GM23248 (cell line): ENCODE data around the gene LTBP4. TPM values are rescaled to one million over a fixed set of nuclear protein-coding genes. Genes with fewer than 3 reads are reported as not detected.

Experiments used
- DNase-seq: peaks from one replicate; pipeline ENCODE4 v3.0.0-alpha.2; 2015
- H2AFZ ChIP-seq: fragments of 200-600 bp; sonication (generic); 2 replicates; pipeline ENCODE4 v1.6.1; 2016; ENCODE audit warnings: antibody characterized with exemption
- H3F3A ChIP-seq: fragments of 200-600 bp; sonication (generic); 2 replicates; pipeline ENCODE4 v1.6.1; 2016; ENCODE audit warnings: mild to moderate bottlenecking, antibody characterized with exemption, mixed run types; ENCODE audit not compliant: insufficient read depth
- H3K27ac ChIP-seq: fragments of 200-600 bp; sonication (generic); 2 replicates; pipeline ENCODE4 v1.5.1; 2016; ENCODE audit warnings: mild to moderate bottlenecking
- H3K27me3 ChIP-seq: fragments of 200-600 bp; sonication (generic); replicated peaks from 2 replicates; pipeline ENCODE4 v1.6.1; 2016; ENCODE audit warnings: mild to moderate bottlenecking; ENCODE audit not compliant: insufficient read depth
- H3K36me3 ChIP-seq: fragments of 200-600 bp; sonication (generic); 2 replicates; pipeline ENCODE4 v1.6.1; 2016; ENCODE audit warnings: low read depth, mild to moderate bottlenecking
- H3K4me1 ChIP-seq: fragments of 200-600 bp; sonication (generic); 2 replicates; pipeline ENCODE4 v1.6.1; 2016; ENCODE audit warnings: mild to moderate bottlenecking; ENCODE audit not compliant: insufficient read depth
- H3K4me2 ChIP-seq: fragments of 200-600 bp; sonication (generic); one replicate; pipeline ENCODE4 v1.6.1; 2016; ENCODE audit warnings: mild to moderate bottlenecking; ENCODE audit not compliant: unreplicated experiment
- H3K4me3 ChIP-seq: fragments of 200-600 bp; sonication (generic); 2 replicates; pipeline ENCODE4 v1.5.1; 2016; ENCODE audit warnings: mild to moderate bottlenecking
- H3K79me2 ChIP-seq: fragments of 200-600 bp; sonication (generic); 2 replicates; pipeline ENCODE4 v1.6.1; 2016; ENCODE audit warnings: mild to moderate bottlenecking; ENCODE audit not compliant: insufficient read depth
- H3K9ac ChIP-seq: fragments of 200-600 bp; sonication (generic); 2 replicates; pipeline ENCODE4 v1.6.1; 2016; ENCODE audit warnings: mild to moderate bottlenecking
- H3K9me2 ChIP-seq: fragments of 200-600 bp; sonication (generic); 2 replicates; pipeline ENCODE4 v1.6.1; 2016; ENCODE audit warnings: mixed run types, mild to moderate bottlenecking, moderate library complexity; ENCODE audit not compliant: insufficient read depth
- H3K9me3 ChIP-seq: fragments of 200-600 bp; sonication (generic); one replicate; pipeline ENCODE4 v1.6.1; 2017; ENCODE audit warnings: low read depth
- H4K20me1 ChIP-seq: fragments of 200-600 bp; sonication (generic); 2 replicates; pipeline ENCODE4 v1.6.0; 2016; ENCODE audit not compliant: insufficient read depth
- EZH2 ChIP-seq: fragments of 200-600 bp; sonication (generic); IDR thresholded peaks from 2 replicates; pipeline ENCODE4 v1.6.1; 2018; ENCODE audit warnings: antibody characterized with exemption, mild to moderate bottlenecking; ENCODE audit not compliant: insufficient read depth, poor library complexity, severe bottlenecking
- EZH2phosphoT487 ChIP-seq: fragments of 200-600 bp; sonication (generic); IDR thresholded peaks from 2 replicates; pipeline ENCODE4 v1.6.1; 2018; ENCODE audit warnings: antibody characterized with exemption, moderate library complexity, mild to moderate bottlenecking, low read depth; ENCODE audit not compliant: insufficient read depth
- WGBS, 2 experiments: methylation state at CpG; one replicate each; pipeline ENCODE4 v1.1.6; 2015 to 2017; ENCODE audit warnings: low lambda C conversion rate in 2 of 2, low coverage in 1 of 2; ENCODE audit errors: missing lambda C conversion rate in 2 of 2; 5-methylcytosine and 5-hydroxymethylcytosine counted together
- in situ Hi-C: fragments of 300-500 bp; cut with MboI; formaldehyde crosslinking; loops from 2 replicates; pipeline ENCODE4 v1.15.0; 2020
- polyA plus RNA-seq: library from polyadenylated mRNA; unstranded; fragments of >200 nt; fragmentation: Nextera tagmentation; extraction: Ambion mirVana; gene quantifications from 2 replicates; pipeline ENCODE4 v1.2.1, GENCODE V29; 2016
- total RNA-seq: library from RNA; depleted of rRNA; stranded (reverse); fragments of >200 nt; shearing (Covaris generic); gene quantifications from 2 replicates; pipeline ENCODE4 v1.2.3, GENCODE V29; 2014

Gene LTBP4
- total and polyA plus RNA-seq, 2 experiments from 2014 or later = 18.0 to 47.2 TPM

- Histone ChIP-seq H3K4me3 (peak overlapping the region; percentile 72), H3K9ac (peak overlapping the region; percentile 63)
- DNase-seq = peak; percentile 82
Observed at GRCh38 chr19:40605216-40605971, 4.2 kb downstream of the LTBP4 start.

GRCh38 chr19:40607311-40608239 is 6.4 kb downstream of the LTBP4 start:
- H3K9ac ChIP-seq = no peak overlapping the region
- no peaks in the 10 kb centered on the region for H4K20me1 ChIP-seq
- H3K9me2 ChIP-seq = no peaks in the 10 kb centered on the region
- peaks cover 11% of the 10 kb centered on the region for H3F3A ChIP-seq
- H3K4me1 ChIP-seq = peaks cover 21% of the 10 kb centered on the region
- H3K36me3 ChIP-seq = no peaks in the 10 kb centered on the region
- no peak overlapping the region for H2AFZ ChIP-seq
- no peak overlapping the region for H3K4me2 ChIP-seq
- no peaks in the 10 kb centered on the region for H3K27me3 ChIP-seq
- 67 to 72% methylated on average over 27 to 31 of the region's 31 CpGs for WGBS, 2 experiments
- TF ChIP-seq EZH2 (no peak), EZH2phosphoT487 (no peak)
- DNase-seq = no peak
- no peaks in the 10 kb centered on the region for H3K9me3 ChIP-seq
- no peak overlapping the region for H3K4me3 ChIP-seq
- no peaks in the 10 kb centered on the region; the same call in 1 of the 2 replicates for H3K79me2 ChIP-seq
- in situ Hi-C loops = no loop called here
- no peak overlapping the region for H3K27ac ChIP-seq

More at GRCh38 chr19:40605216-40605971, 4.2 kb downstream of the LTBP4 start:
- H3K79me2 ChIP-seq = no peaks in the 10 kb centered on the region
- H3K9me3 ChIP-seq = no peaks in the 10 kb centered on the region
- peaks cover 20% of the 10 kb centered on the region for H3K4me1 ChIP-seq
- TF ChIP-seq EZH2phosphoT487 (no peak), EZH2 (no peak)
- peaks cover 7% of the 10 kb centered on the region for H3F3A ChIP-seq
- peak overlapping the region; percentile 37; the same call in 1 of the 2 replicates for H3K27ac ChIP-seq
- peak overlapping the region; percentile 77 for H3K4me2 ChIP-seq
- H2AFZ ChIP-seq = peak overlapping the region; percentile 80
- in situ Hi-C loops = no loop called here
- no peaks in the 10 kb centered on the region for H3K36me3 ChIP-seq
- peaks cover 10% of the 10 kb centered on the region; the same call in 1 of the 2 replicates for H3K27me3 ChIP-seq
- H3K9me2 ChIP-seq = no peaks in the 10 kb centered on the region
- WGBS, 2 experiments = 2% methylated on average over 50 to 58 of the region's 71 CpGs
- H4K20me1 ChIP-seq = no peaks in the 10 kb centered on the region

- no peaks in the 10 kb centered on the region for H3K9me3 ChIP-seq
- 88 to 90% methylated on average over 14 of the region's 14 CpGs for WGBS, 2 experiments
- H3K27ac ChIP-seq = no peak overlapping the region
- TF ChIP-seq EZH2 (no peak), EZH2phosphoT487 (no peak)
- H3K4me2 ChIP-seq = no peak overlapping the region
- DNase-seq = no peak
- H3K4me3 ChIP-seq = no peak overlapping the region
- H4K20me1 ChIP-seq = no peaks in the 10 kb centered on the region
- peaks cover 15% of the 10 kb centered on the region; the same call in 1 of the 2 replicates for H3K4me1 ChIP-seq
- H3K27me3 ChIP-seq = no peaks in the 10 kb centered on the region
- no peak overlapping the region for H2AFZ ChIP-seq
- no peaks in the 10 kb centered on the region for H3K9me2 ChIP-seq
- H3F3A ChIP-seq = peaks cover 7% of the 10 kb centered on the region
- H3K9ac ChIP-seq = no peak overlapping the region
- H3K36me3 ChIP-seq = no peaks in the 10 kb centered on the region
- no peaks in the 10 kb centered on the region; the same call in 1 of the 2 replicates for H3K79me2 ChIP-seq
- in situ Hi-C loops = no loop called here
Observed at GRCh38 chr19:40608240-40608621, 7.1 kb downstream of the LTBP4 start.

GRCh38 chr19:40608957-40609356 is 7.8 kb downstream of the LTBP4 start:
- Histone ChIP-seq H3K4me2 (peak overlapping the region; percentile 76), H3K36me3 (no peaks in the 10 kb centered on the region), H3K9ac (peak overlapping the region; percentile 78; the same call in 1 of the 2 replicates), H3F3A (0 out of 2 replicates have a peak, but pooled peaks cover 4% of the 10 kb centered on the region), H3K9me3 (no peaks in the 10 kb centered on the region), H3K4me1 (peaks cover 15% of the 10 kb centered on the region; the same call in 1 of the 2 replicates), H3K79me2 (no peaks in the 10 kb centered on the region; the same call in 1 of the 2 replicates), H3K4me3 (no peak overlapping the region), H2AFZ (peak overlapping the region; percentile 54), H4K20me1 (no peaks in the 10 kb centered on the region), H3K27ac (no peak overlapping the region), H3K9me2 (no peaks in the 10 kb centered on the region), H3K27me3 (no peaks in the 10 kb centered on the region)
- TF ChIP-seq EZH2phosphoT487 = no peak
- TF ChIP-seq EZH2 = no peak
- in situ Hi-C loops = no loop called here
- 50 to 51% methylated on average over 4 of the region's 4 CpGs for WGBS, 2 experiments
- DNase-seq = no peak
